C4-2B (cell line): ENCODE results near the gene SCAMP4.

Source experiments
- ZFX ChIP-seq: fragments of 450-650 bp; IDR thresholded peaks from 2 replicates; pipeline ENCODE4 v1.6.1; 2017
- TF ChIP-seq, protein P1 (sequence below): fragments of 450-650 bp; conservative IDR thresholded peaks from 2 replicates; pipeline ENCODE4 v1.5.1; 2017; ENCODE audit warnings: mild to moderate bottlenecking

DNA sequence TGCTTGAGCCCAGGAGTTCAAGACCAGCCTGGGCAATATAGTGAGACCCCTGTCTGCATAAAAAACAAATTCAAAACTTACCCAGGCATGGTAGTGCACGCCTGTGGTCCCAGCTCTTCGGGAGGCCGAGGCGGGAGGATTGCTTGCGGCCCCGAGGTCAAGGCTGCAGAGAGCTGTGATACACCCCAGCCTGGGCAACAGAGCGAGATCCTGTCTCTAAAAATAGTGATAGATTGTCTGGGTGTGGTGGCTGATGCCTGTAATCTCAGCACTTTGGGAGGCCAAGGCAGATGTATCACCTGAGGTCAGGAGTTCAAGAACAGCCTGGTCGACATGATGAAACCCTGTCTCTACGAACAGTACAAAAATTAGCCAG is 37.9 kb upstream of the SCAMP4 start:
- TF ChIP-seq, protein P1, sequence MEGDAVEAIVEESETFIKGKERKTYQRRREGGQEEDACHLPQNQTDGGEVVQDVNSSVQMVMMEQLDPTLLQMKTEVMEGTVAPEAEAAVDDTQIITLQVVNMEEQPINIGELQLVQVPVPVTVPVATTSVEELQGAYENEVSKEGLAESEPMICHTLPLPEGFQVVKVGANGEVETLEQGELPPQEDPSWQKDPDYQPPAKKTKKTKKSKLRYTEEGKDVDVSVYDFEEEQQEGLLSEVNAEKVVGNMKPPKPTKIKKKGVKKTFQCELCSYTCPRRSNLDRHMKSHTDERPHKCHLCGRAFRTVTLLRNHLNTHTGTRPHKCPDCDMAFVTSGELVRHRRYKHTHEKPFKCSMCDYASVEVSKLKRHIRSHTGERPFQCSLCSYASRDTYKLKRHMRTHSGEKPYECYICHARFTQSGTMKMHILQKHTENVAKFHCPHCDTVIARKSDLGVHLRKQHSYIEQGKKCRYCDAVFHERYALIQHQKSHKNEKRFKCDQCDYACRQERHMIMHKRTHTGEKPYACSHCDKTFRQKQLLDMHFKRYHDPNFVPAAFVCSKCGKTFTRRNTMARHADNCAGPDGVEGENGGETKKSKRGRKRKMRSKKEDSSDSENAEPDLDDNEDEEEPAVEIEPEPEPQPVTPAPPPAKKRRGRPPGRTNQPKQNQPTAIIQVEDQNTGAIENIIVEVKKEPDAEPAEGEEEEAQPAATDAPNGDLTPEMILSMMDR, result no peak
- no peak for TF ChIP-seq ZFX
